PC-9 (cell line): ENCODE results near the gene CABCOCO1. TPM values are rescaled to one million over a fixed set of nuclear protein-coding genes. Genes with fewer than 3 reads are reported as not detected.

Experiments used
- BruUV-seq: library from RNA; stranded (reverse); fragments of 400-500 nt; replicated peaks from 2 replicates; lab custom pipeline; 2021; lab: Mats Ljungman, UMichigan
- CTCF ChIA-PET: fragments of 300-600 bp; sonication (Branson Sonifier 250); formaldehyde crosslinking; loops from one replicate; lab custom pipeline; 2022; ENCODE audit warnings: antibody characterized with exemption; lab: Charles Lee
- POLR2A ChIA-PET: fragments of 300-600 bp; sonication (Branson Sonifier 250); formaldehyde crosslinking; loops from one replicate; lab custom pipeline; 2022; ENCODE audit warnings: antibody characterized with exemption; ENCODE audit not compliant: unreplicated experiment; lab: Charles Lee
- DNase-seq, 2 experiments: peaks; one replicate each; pipeline versions ENCODE4 v3.0.0 to v3.0.0-alpha.2; 2015 to 2022; ENCODE audit warnings: mixed read lengths in 1 of 2
- H2AFZ ChIP-seq: fragments of 200-600 bp; sonication (generic); 2 replicates; pipeline ENCODE4 v1.8.1; 2017; ENCODE audit warnings: antibody characterized with exemption
- H3F3A ChIP-seq: fragments of 200-600 bp; sonication (generic); 2 replicates; pipeline ENCODE4 v1.8.1; 2017; ENCODE audit warnings: antibody characterized with exemption, mild to moderate bottlenecking, low read depth; ENCODE audit not compliant: insufficient read depth
- H3K27ac ChIP-seq: fragments of 200-600 bp; sonication (generic); 2 replicates; pipeline ENCODE4 v1.6.1; 2016; ENCODE audit warnings: mixed run types
- H3K27me3 ChIP-seq: fragments of 200-600 bp; sonication (generic); 2 replicates; pipeline ENCODE4 v1.6.1; 2016; ENCODE audit warnings: low read depth, mixed run types; ENCODE audit not compliant: insufficient read depth
- H3K36me3 ChIP-seq: fragments of 200-600 bp; sonication (generic); 2 replicates; pipeline ENCODE4 v1.6.1; 2016; ENCODE audit warnings: low read depth, mixed run types
- H3K4me1 ChIP-seq: fragments of 200-600 bp; sonication (generic); replicated peaks from 2 replicates; pipeline ENCODE4 v1.6.1; 2016; ENCODE audit warnings: mixed run types; ENCODE audit not compliant: insufficient read depth
- H3K4me2 ChIP-seq: fragments of 200-600 bp; sonication (generic); 2 replicates; pipeline ENCODE4 v1.6.1; 2017; ENCODE audit warnings: mixed run types
- H3K4me3 ChIP-seq: fragments of 200-600 bp; sonication (generic); 2 replicates; pipeline ENCODE4 v1.6.1; 2016; ENCODE audit warnings: mixed run types
- H3K79me2 ChIP-seq: fragments of 200-600 bp; sonication (generic); 2 replicates; pipeline ENCODE4 v1.6.1; 2017; ENCODE audit warnings: low read depth, mixed run types
- H3K9me2 ChIP-seq: fragments of 200-600 bp; sonication (generic); 2 replicates; pipeline ENCODE4 v1.8.1; 2017; ENCODE audit warnings: mild to moderate bottlenecking; ENCODE audit not compliant: insufficient read depth
- H3K9me3 ChIP-seq: fragments of 200-600 bp; sonication (generic); 2 replicates; pipeline ENCODE4 v1.8.1; 2016; ENCODE audit warnings: low read depth; ENCODE audit not compliant: insufficient read depth
- H4K20me1 ChIP-seq: fragments of 200-600 bp; sonication (generic); 2 replicates; pipeline ENCODE4 v1.8.1; 2017; ENCODE audit not compliant: insufficient read depth
- CTCF ChIP-seq: fragments of 200-600 bp; sonication (generic); conservative IDR thresholded peaks from 2 replicates; pipeline ENCODE4 v1.6.1; 2017; ENCODE audit warnings: mixed run types, antibody characterized with exemption, mild to moderate bottlenecking, moderate library complexity
- EZH2 ChIP-seq: fragments of 200-600 bp; sonication (generic); IDR thresholded peaks from 2 replicates; pipeline ENCODE4 v1.8.0; 2017; ENCODE audit warnings: antibody characterized with exemption, low read depth
- intact Hi-C: fragments of 100-400 bp; cut with micrococcal nuclease; formaldehyde crosslinking; loops from one replicate; pipeline ENCODE4 v1.10.0; 2022; ENCODE audit not compliant: unreplicated experiment
- total RNA-seq: library from RNA; stranded (reverse); gene quantifications from 2 replicates; pipeline ENCODE4 v1.2.3, GENCODE V29; 2021

The CABCOCO1 gene
- total RNA-seq, 1 experiment from 2014 or later: not detected

GRCh38 chr10:61804414-61804813 is 141.7 kb downstream of the CABCOCO1 start:
- Histone ChIP-seq H3K4me1 (no peaks in the 10 kb centered on the region), H2AFZ (no peak overlapping the region), H3K36me3 (no peaks in the 10 kb centered on the region), H3K27ac (no peak overlapping the region), H3K9me2 (peaks cover 6% of the 10 kb centered on the region; the same call in 1 of the 2 replicates), H3K27me3 (no peaks in the 10 kb centered on the region), H4K20me1 (no peaks in the 10 kb centered on the region), H3K4me2 (no peak overlapping the region), H3K79me2 (no peaks in the 10 kb centered on the region), H3F3A (no peaks in the 10 kb centered on the region), H3K4me3 (no peak overlapping the region), H3K9me3 (no peaks in the 10 kb centered on the region)
- CTCF ChIA-PET: no interaction called here
- TF ChIP-seq EZH2 (no peak), CTCF (no peak)
- POLR2A ChIA-PET: no interaction called here
- DNase-seq: no peak
- BruUV-seq: no TSS peak
- intact Hi-C loops: no loop called here

GRCh38 chr10:61805091-61805490 is 142.4 kb downstream of the CABCOCO1 start:
- intact Hi-C loops: no loop called here
- Histone ChIP-seq H3K36me3 (no peaks in the 10 kb centered on the region), H2AFZ (no peak overlapping the region), H3K4me1 (no peaks in the 10 kb centered on the region), H3K27ac (no peak overlapping the region), H3K27me3 (no peaks in the 10 kb centered on the region), H3K4me2 (no peak overlapping the region), H4K20me1 (no peaks in the 10 kb centered on the region), H3K9me2 (peaks cover 6% of the 10 kb centered on the region; the same call in 1 of the 2 replicates), H3K79me2 (no peaks in the 10 kb centered on the region), H3K9me3 (no peaks in the 10 kb centered on the region), H3K4me3 (no peak overlapping the region), H3F3A (no peaks in the 10 kb centered on the region)
- ChIA-PET CTCF (no interaction called here), POLR2A (no interaction called here)
- BruUV-seq: no TSS peak
- TF ChIP-seq CTCF: no peak
- TF ChIP-seq EZH2: no peak
- no peak for DNase-seq

- no peak overlapping the region for H3K27ac ChIP-seq
- H2AFZ ChIP-seq: no peak overlapping the region
- H3K4me2 ChIP-seq: no peak overlapping the region
- intact Hi-C loops: no loop called here
- H3K27me3 ChIP-seq: no peaks in the 10 kb centered on the region
- H3K9me3 ChIP-seq: no peaks in the 10 kb centered on the region
- no peak for DNase-seq
- no peaks in the 10 kb centered on the region for H3K36me3 ChIP-seq
- no TSS peak for BruUV-seq
- no peak overlapping the region for H3K4me3 ChIP-seq
- H3F3A ChIP-seq: no peaks in the 10 kb centered on the region
- CTCF ChIA-PET: no interaction called here
- H3K9me2 ChIP-seq: no peaks in the 10 kb centered on the region
- H3K4me1 ChIP-seq: no peaks in the 10 kb centered on the region
- no peaks in the 10 kb centered on the region for H3K79me2 ChIP-seq
- H4K20me1 ChIP-seq: no peaks in the 10 kb centered on the region
- POLR2A ChIA-PET: no interaction called here
- no peak for TF ChIP-seq CTCF
- TF ChIP-seq EZH2: no peak
These were observed 147.5 kb downstream of the CABCOCO1 start for GRCh38 chr10:61810263-61810662.
